HCT116 (cell line): ENCODE measurements around the gene AGPS. TPM values are rescaled to one million over a fixed set of nuclear protein-coding genes. Genes with fewer than 3 reads are reported as not detected.

Experiments used
- ATAC-seq: fragments of 200-7000 bp; cut with Tn5 transposase; 2 replicates; pipeline ENCODE4 v1.9.1; 2020; ENCODE audit warnings: mild to moderate bottlenecking, moderate library complexity
- BruUV-seq: library from RNA; stranded (reverse); fragments of 400-500 nt; replicated peaks from 2 replicates; lab custom pipeline; 2021; lab: Mats Ljungman, UMichigan
- CTCF ChIA-PET: fragments of 300-600 bp; sonication (Branson Sonifier 250); formaldehyde crosslinking; loops from one replicate; lab custom pipeline; 2021; ENCODE audit warnings: antibody characterized with exemption; lab: Charles Lee
- POLR2A ChIA-PET: fragments of 300-600, 350-600 bp; sonication (Branson Sonifier 250); formaldehyde crosslinking; loops from one replicate; lab custom pipeline; 2021; ENCODE audit warnings: antibody characterized with exemption; lab: Charles Lee
- RAD21 ChIA-PET, 2 experiments: fragments of 300-600 bp; sonication (Branson Sonifier 250); formaldehyde crosslinking; loops; one replicate each; lab custom pipeline; 2023; ENCODE audit warnings: low total read pairs in 2 of 2; ENCODE audit not compliant: uncharacterized antibody in 2 of 2, unreplicated experiment in 2 of 2, low non-redundant PET in 1 of 2; lab: Charles Lee
- DNase-seq: peaks from one replicate; pipeline ENCODE4 v3.0.0-alpha.2; 2010; ENCODE audit warnings: low read depth, low spot score
- H2AFZ ChIP-seq: fragments of 200-600 bp; shearing (Covaris generic), sonication (generic); 2 replicates; pipeline ENCODE4 v1.6.1; 2017; ENCODE audit warnings: low read depth, mixed run types, mixed read lengths, antibody characterized with exemption, low read length; ENCODE audit not compliant: poor library complexity, severe bottlenecking
- H3K27ac ChIP-seq: 2 replicates; pipeline ENCODE4 v1.5.1; 2012; ENCODE audit warnings: low read depth, low read length
- H3K27me3 ChIP-seq: fragments of 200-600 bp; sonication (generic); 2 replicates; pipeline ENCODE4 v1.6.1; 2016; ENCODE audit warnings: mixed run types, low read length, mixed read lengths; ENCODE audit not compliant: insufficient read depth
- H3K36me3 ChIP-seq, 2 experiments: fragments of 200-500 bp in 1 of 2; fragments of 200-600 bp in 1 of 2; sonication (Bioruptor generic) in 1 of 2; sonication (generic) in 1 of 2; 2 replicates each; pipeline versions ENCODE4 v1.5.1 to v1.6.1; 2014 to 2016; ENCODE audit warnings: low read length in 2 of 2, inconsistent platforms in 1 of 2, mixed read lengths in 1 of 2, mixed run types in 1 of 2; ENCODE audit not compliant: insufficient read depth in 2 of 2, control insufficient read depth in 1 of 2
- H3K4me1 ChIP-seq, 2 experiments: fragments of 200-600 bp in 1 of 2; sonication (generic) in 1 of 2; 2 replicates each; pipeline versions ENCODE4 v1.5.1 to v1.6.1; 2012 to 2017; ENCODE audit warnings: low read length in 2 of 2, inconsistent platforms in 1 of 2, mild to moderate bottlenecking in 1 of 2, mixed read lengths in 1 of 2, mixed run types in 1 of 2, moderate library complexity in 1 of 2; ENCODE audit not compliant: insufficient read depth in 2 of 2, control insufficient read depth in 1 of 2
- H3K4me2 ChIP-seq: fragments of 200-600 bp; sonication (generic); 2 replicates; pipeline ENCODE4 v1.6.1; 2017; ENCODE audit warnings: mixed run types, low read length, mixed read lengths
- H3K4me3 ChIP-seq, 2 experiments: fragments of 200-600 bp in 1 of 2; sonication (generic) in 1 of 2; replicated peaks in 1 of 2; 2 replicates each; pipeline ENCODE4 v1.5.1; 2011 to 2016; ENCODE audit warnings: low read length in 2 of 2, control low read depth in 1 of 2, low read depth in 1 of 2, mild to moderate bottlenecking in 1 of 2, mixed read lengths in 1 of 2, mixed run types in 1 of 2
- H3K79me2 ChIP-seq: fragments of 200-600 bp; sonication (generic); 2 replicates; pipeline ENCODE4 v1.6.1; 2017; ENCODE audit warnings: mild to moderate bottlenecking, mixed run types, low read length, moderate library complexity, mixed read lengths; ENCODE audit not compliant: insufficient read depth
- H3K9ac ChIP-seq: fragments of 200-600 bp; sonication (generic); 2 replicates; pipeline ENCODE4 v1.6.1; 2016; ENCODE audit warnings: low read length, mixed read lengths
- H3K9me2 ChIP-seq: fragments of 200-600 bp; sonication (generic), shearing (Covaris generic); 2 replicates; pipeline ENCODE4 v1.6.1; 2017; ENCODE audit warnings: mixed run types, mild to moderate bottlenecking, moderate library complexity; ENCODE audit not compliant: insufficient read depth
- H3K9me3 ChIP-seq, 2 experiments: fragments of 200-500 bp in 1 of 2; fragments of 200-600 bp in 1 of 2; sonication (Bioruptor generic) in 1 of 2; sonication (generic) in 1 of 2; 2 replicates each; pipeline ENCODE4 v1.6.1; 2014 to 2017; ENCODE audit warnings: low read length in 2 of 2, mixed read lengths in 2 of 2, inconsistent platforms in 1 of 2, low read depth in 1 of 2, mild to moderate bottlenecking in 1 of 2, mixed run types in 1 of 2, moderate library complexity in 1 of 2; ENCODE audit not compliant: control insufficient read depth in 1 of 2, insufficient read depth in 1 of 2
- H4K20me1 ChIP-seq: fragments of 200-600 bp; sonication (generic), shearing (Covaris generic); 2 replicates; pipeline ENCODE4 v1.6.1; 2017; ENCODE audit warnings: mixed run types, mild to moderate bottlenecking, moderate library complexity; ENCODE audit not compliant: insufficient read depth
- CEBPB ChIP-seq: IDR thresholded peaks from 2 replicates; pipeline ENCODE4 v1.6.1; 2012; ENCODE audit warnings: low read depth
- EGR1 ChIP-seq: IDR thresholded peaks from 2 replicates; pipeline ENCODE4 v1.6.1; 2012; ENCODE audit warnings: low read depth
- JUND ChIP-seq: IDR thresholded peaks from 2 replicates; pipeline ENCODE4 v1.6.1; 2012
- POLR2A ChIP-seq: IDR thresholded peaks from 2 replicates; pipeline ENCODE4 v1.7.0; 2011; ENCODE audit warnings: borderline replicate concordance; ENCODE audit not compliant: insufficient read depth, insufficient read length; ENCODE audit errors: extremely low read depth
- POLR2AphosphoS5 ChIP-seq: IDR thresholded peaks from 2 replicates; pipeline ENCODE4 v1.6.1; 2011; ENCODE audit warnings: mild to moderate bottlenecking, low read depth, low read length, moderate library complexity
- RAD21 ChIP-seq: IDR thresholded peaks from 2 replicates; pipeline ENCODE4 v1.6.1; 2012; ENCODE audit warnings: low read depth, mild to moderate bottlenecking
- SP1 ChIP-seq: IDR thresholded peaks from 2 replicates; pipeline ENCODE4 v1.6.1; 2012; ENCODE audit warnings: low read depth
- SRF ChIP-seq: IDR thresholded peaks from 2 replicates; pipeline ENCODE4 v1.6.1; 2012; ENCODE audit warnings: low read depth
- TCF7L2 ChIP-seq: IDR thresholded peaks from 2 replicates; pipeline ENCODE4 v1.7.0; 2011; ENCODE audit warnings: borderline replicate concordance, inconsistent platforms; ENCODE audit not compliant: insufficient read depth, insufficient read length; ENCODE audit errors: extremely low read depth
- YY1 ChIP-seq: IDR thresholded peaks from 2 replicates; pipeline ENCODE4 v1.6.1; 2011; ENCODE audit warnings: low read length, low read depth, moderate library complexity, mild to moderate bottlenecking; ENCODE audit not compliant: insufficient replicate concordance; ENCODE audit errors: extremely low read depth
- intact Hi-C: fragments of 100-400 bp; cut with micrococcal nuclease; formaldehyde crosslinking; loops from 2 replicates; pipeline ENCODE4 v1.10.0; 2022
- total RNA-seq: library from RNA; stranded (reverse); gene quantifications from one replicate; pipeline ENCODE4 v1.2.1, GENCODE V29; 2021; ENCODE audit not compliant: unreplicated experiment

The AGPS gene
- total RNA-seq, 1 experiment from 2014 or later: 66.6 TPM

DNA sequence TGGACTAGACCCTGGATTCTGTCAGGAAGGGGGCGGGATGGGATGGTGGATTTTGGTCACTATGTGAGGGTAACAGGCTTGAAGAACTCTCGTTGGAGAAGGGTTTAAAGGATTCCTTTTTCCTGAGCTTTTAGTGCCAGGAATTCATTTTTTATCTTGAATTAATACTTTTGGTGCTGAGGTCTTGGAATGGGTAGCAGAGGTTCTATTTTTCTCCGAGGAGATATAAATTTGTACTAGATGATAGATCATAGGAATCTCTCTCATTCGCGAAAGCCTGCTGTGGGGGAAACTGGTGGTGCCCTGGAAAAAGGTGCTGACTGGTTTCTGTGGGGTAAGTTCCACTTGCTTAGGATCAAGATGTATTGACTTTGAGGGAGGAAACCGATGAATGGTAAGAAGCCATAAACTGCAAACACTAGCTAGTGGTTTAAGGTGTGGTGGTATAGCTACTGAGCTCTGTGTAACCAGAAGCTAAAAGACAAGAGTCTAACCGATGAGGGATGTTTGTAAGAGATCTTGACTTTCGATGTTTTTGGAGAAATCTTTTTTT, 706 bp downstream of the AGPS start:
- Histone ChIP-seq H3K9ac (peak overlapping the region; percentile 86), H3K36me3 (no peaks in the 10 kb centered on the region), H3K27me3 (no peaks in the 10 kb centered on the region), H3K27ac (peak overlapping the region; percentile 67), H4K20me1 (peaks cover 4% of the 10 kb centered on the region; the same call in 1 of the 2 replicates), H3K9me3 (no peaks in the 10 kb centered on the region), H3K4me2 (peak overlapping the region; percentile 89), H3K9me2 (no peaks in the 10 kb centered on the region), H3K79me2 (peaks cover 55% of the 10 kb centered on the region), H2AFZ (no peak overlapping the region), H3K4me1 (peaks cover 24 to 58% of the 10 kb centered on the region in 2 experiments), H3K4me3 (peak overlapping the region; percentile 87 to 88)
- intact Hi-C loops: loop anchor here (5.0 kb wide), 1 partner anchor 226 kb away; no protein-coding TSS in a partner anchor
- RAD21 ChIA-PET: no interaction called here
- TSS peak; percentile 66 for BruUV-seq
- POLR2A ChIA-PET: interaction anchor here (1.9 kb wide), 1 partner anchor 13 kb away, joined by 5 read pairs; no protein-coding TSS in a partner anchor
- TF ChIP-seq CEBPB: no peak
- TF ChIP-seq SRF: no peak
- TF ChIP-seq RAD21: no peak
- TF ChIP-seq YY1: no peak
- no peak for TF ChIP-seq TCF7L2
- no peak for TF ChIP-seq SP1
- TF ChIP-seq EGR1: no peak
- TF ChIP-seq POLR2A: no peak
- ATAC-seq (no peak), DNase-seq (no peak)
- CTCF ChIA-PET: no interaction called here

GRCh38 chr2:177393824-177394593, 1.4 kb downstream of the AGPS start:
- Histone ChIP-seq H3K9ac (peak overlapping the region; percentile 86), H3K9me2 (no peaks in the 10 kb centered on the region), H3K79me2 (peaks cover 62% of the 10 kb centered on the region), H3K27me3 (no peaks in the 10 kb centered on the region), H3K9me3 (no peaks in the 10 kb centered on the region), H3K4me3 (peak overlapping the region; percentile 87 to 88), H2AFZ (no peak overlapping the region), H3K4me2 (peak overlapping the region; percentile 89), H3K36me3 (no peaks in the 10 kb centered on the region), H4K20me1 (peaks cover 5% of the 10 kb centered on the region; the same call in 1 of the 2 replicates), H3K4me1 (peaks cover 24 to 58% of the 10 kb centered on the region in 2 experiments), H3K27ac (no peak overlapping the region)
- CTCF ChIA-PET: no interaction called here
- DNase-seq: no peak
- BruUV-seq: no TSS peak
- intact Hi-C loops: loop anchor here (5.0 kb wide), 1 partner anchor 227 kb away; no protein-coding TSS in a partner anchor
- TF ChIP-seq POLR2AphosphoS5: no peak
- no peak for TF ChIP-seq JUND
- no peak for ATAC-seq
- RAD21 ChIA-PET: no interaction called here
- POLR2A ChIA-PET: no interaction called here
